ENCODE results near the gene MTMR6. TPM values are rescaled to one million over a fixed set of nuclear protein-coding genes. Genes with fewer than 3 reads are reported as not detected.
A peak's percentile ranks its signal among the peaks of the same experiment; 100 is the strongest.

The MTMR6 gene
- total RNA-seq, 1 experiment from 2014 or later, result 28.9 TPM

DNA sequence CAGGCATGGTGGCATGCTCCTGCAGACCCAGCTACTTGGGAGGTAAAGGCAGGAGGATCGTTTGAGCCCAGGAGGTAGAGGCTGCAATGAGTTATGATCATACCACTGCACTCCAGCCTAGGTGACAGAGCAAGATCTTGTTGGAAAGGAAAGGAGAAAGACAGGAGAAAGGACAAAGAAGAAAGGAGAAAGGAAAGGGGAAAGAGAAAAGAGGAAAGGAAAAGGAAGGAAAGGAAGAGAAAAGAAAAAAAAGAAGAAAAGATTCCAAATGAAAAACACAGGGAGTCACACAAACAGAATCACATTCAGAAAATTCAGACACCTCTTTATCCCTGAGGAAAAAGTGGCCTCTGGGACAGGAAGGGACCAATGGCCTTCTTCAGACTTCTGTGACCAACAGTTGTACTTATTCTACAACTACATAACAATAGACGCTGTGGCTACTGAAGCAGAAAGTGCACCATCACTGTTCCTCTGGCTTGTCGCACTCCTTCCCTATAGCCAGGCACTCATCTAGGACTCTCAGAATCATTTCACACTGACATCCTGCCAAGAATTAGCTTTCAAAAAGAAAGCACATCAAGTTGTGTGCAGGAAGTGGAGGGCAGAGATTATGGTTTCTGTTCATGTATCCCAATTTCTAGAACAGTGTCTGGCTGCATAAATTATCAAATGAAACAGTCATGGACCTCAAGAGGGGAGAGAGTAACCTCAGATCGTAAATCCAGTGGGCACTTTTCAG lies 5.9 kb downstream of the MTMR6 start:
- H3K36me3 ChIP-seq (ENCODE audit: insufficient read depth, low read length, poor library complexity, severe bottlenecking), result no peaks in the 10 kb centered on the region
- CTCF ChIA-PET, result no interaction called here
- no peaks in the 10 kb centered on the region for H3K9me3 ChIP-seq (ENCODE audit: low read depth, low read length, poor library complexity, severe bottlenecking)
- TF ChIP-seq EZH2 (IDR thresholded peaks at IDR 0.05; ENCODE audit: borderline replicate concordance, low read depth, low read length, poor library complexity, severe bottlenecking), result no peak
- TF ChIP-seq, protein P1, sequence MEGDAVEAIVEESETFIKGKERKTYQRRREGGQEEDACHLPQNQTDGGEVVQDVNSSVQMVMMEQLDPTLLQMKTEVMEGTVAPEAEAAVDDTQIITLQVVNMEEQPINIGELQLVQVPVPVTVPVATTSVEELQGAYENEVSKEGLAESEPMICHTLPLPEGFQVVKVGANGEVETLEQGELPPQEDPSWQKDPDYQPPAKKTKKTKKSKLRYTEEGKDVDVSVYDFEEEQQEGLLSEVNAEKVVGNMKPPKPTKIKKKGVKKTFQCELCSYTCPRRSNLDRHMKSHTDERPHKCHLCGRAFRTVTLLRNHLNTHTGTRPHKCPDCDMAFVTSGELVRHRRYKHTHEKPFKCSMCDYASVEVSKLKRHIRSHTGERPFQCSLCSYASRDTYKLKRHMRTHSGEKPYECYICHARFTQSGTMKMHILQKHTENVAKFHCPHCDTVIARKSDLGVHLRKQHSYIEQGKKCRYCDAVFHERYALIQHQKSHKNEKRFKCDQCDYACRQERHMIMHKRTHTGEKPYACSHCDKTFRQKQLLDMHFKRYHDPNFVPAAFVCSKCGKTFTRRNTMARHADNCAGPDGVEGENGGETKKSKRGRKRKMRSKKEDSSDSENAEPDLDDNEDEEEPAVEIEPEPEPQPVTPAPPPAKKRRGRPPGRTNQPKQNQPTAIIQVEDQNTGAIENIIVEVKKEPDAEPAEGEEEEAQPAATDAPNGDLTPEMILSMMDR (conservative IDR thresholded peaks at IDR 0.05; ENCODE audit: low read depth, low read length), result no peak
- peak overlapping the region; percentile 5 for H3K4me3 ChIP-seq (ENCODE audit: low read depth, low read length, poor library complexity, severe bottlenecking)
- POLR2A ChIA-PET (ENCODE audit: low non-redundant PET), result no interaction called here
- intact Hi-C loops (cut with micrococcal nuclease; ENCODE audit: unreplicated experiment), result no loop called here
- no TSS peak for BruUV-seq (replicated peaks)
- peak overlapping the region; percentile 79 for H3K27ac ChIP-seq (ENCODE audit: low read depth, low read length, poor library complexity, severe bottlenecking)
- H3K27me3 ChIP-seq (replicated peaks; ENCODE audit: insufficient read depth, low read depth, low read length, poor library complexity), result no peaks in the 10 kb centered on the region
- peaks cover 46% of the 10 kb centered on the region for H3K4me1 ChIP-seq (ENCODE audit: insufficient read depth, low read length, poor library complexity, severe bottlenecking)
- peak; percentile 83 for DNase-seq (ENCODE audit: low spot score)

DNA sequence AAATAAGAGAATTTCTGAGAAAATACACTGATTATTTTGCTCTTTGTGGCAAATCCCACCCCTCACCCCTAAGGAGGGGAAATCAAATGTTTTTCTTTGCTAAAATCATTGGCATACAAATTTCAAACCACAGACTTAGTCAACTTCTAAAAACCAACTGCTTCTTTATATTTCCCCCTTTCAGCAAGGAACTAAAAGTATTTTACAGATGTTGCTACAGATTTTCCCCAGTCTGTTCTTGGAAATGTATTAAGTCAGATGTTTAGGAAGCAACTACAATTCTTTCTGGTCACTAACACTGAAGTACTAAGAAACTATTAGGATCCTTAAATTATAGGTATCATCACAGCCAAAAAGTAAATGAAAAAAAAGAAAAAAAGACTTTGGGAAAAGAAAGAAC lies 6.9 kb downstream of the MTMR6 start:
- Histone ChIP-seq H3K27ac (ENCODE audit: low read depth, low read length, poor library complexity, severe bottlenecking) (peak overlapping the region; percentile 79), H3K27me3 (replicated peaks; ENCODE audit: insufficient read depth, low read depth, low read length, poor library complexity) (no peaks in the 10 kb centered on the region), H3K4me1 (ENCODE audit: insufficient read depth, low read length, poor library complexity, severe bottlenecking) (peaks cover 41% of the 10 kb centered on the region), H3K9me3 (ENCODE audit: low read depth, low read length, poor library complexity, severe bottlenecking) (no peaks in the 10 kb centered on the region), H3K36me3 (ENCODE audit: insufficient read depth, low read length, poor library complexity, severe bottlenecking) (no peaks in the 10 kb centered on the region), H3K4me3 (ENCODE audit: low read depth, low read length, poor library complexity, severe bottlenecking) (no peak overlapping the region)
- POLR2A ChIA-PET (ENCODE audit: low non-redundant PET), result no interaction called here
- BruUV-seq (replicated peaks), result no TSS peak
- DNase-seq (ENCODE audit: low spot score), result no peak
- CTCF ChIA-PET, result no interaction called here
- TF ChIP-seq EZH2 (IDR thresholded peaks at IDR 0.05; ENCODE audit: borderline replicate concordance, low read depth, low read length, poor library complexity, severe bottlenecking), result no peak
- TF ChIP-seq, protein P1 (conservative IDR thresholded peaks at IDR 0.05; ENCODE audit: low read depth, low read length), result no peak
- intact Hi-C loops (cut with micrococcal nuclease; ENCODE audit: unreplicated experiment), result no loop called here

DNA sequence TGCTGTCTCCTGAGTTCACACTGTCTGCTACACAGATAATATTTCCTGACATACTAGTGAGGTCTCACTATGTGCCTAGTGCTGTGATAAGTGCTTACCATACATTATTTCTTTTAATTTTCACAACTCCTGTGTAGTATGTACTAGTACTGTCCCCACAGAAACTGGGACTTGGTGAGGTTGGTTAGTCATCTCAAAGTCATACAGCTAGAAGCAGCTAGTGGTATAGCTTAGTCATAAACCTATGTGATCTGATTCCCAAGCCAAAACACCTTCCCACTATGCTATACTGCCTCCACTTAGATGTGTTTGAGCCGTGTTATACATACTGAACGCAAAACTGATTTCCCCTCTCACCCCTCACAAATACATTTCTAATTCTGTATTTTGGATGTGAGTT lies 10.5 kb downstream of the MTMR6 start:
- H3K36me3 ChIP-seq (ENCODE audit: insufficient read depth, low read length, poor library complexity, severe bottlenecking), result peaks cover 21% of the 10 kb centered on the region
- no peak for DNase-seq (ENCODE audit: low spot score)
- H3K4me3 ChIP-seq (ENCODE audit: low read depth, low read length, poor library complexity, severe bottlenecking), result no peak overlapping the region
- ChIA-PET CTCF (no interaction called here), POLR2A (ENCODE audit: low non-redundant PET) (no interaction called here)
- intact Hi-C loops (cut with micrococcal nuclease; ENCODE audit: unreplicated experiment), result no loop called here
- H3K9me3 ChIP-seq (ENCODE audit: low read depth, low read length, poor library complexity, severe bottlenecking), result no peaks in the 10 kb centered on the region
- peaks cover 28% of the 10 kb centered on the region for H3K4me1 ChIP-seq (ENCODE audit: insufficient read depth, low read length, poor library complexity, severe bottlenecking)
- H3K27ac ChIP-seq (ENCODE audit: low read depth, low read length, poor library complexity, severe bottlenecking), result no peak overlapping the region
- no TSS peak for BruUV-seq (replicated peaks)
- no peaks in the 10 kb centered on the region for H3K27me3 ChIP-seq (replicated peaks; ENCODE audit: insufficient read depth, low read depth, low read length, poor library complexity)
- TF ChIP-seq, protein P1 (conservative IDR thresholded peaks at IDR 0.05; ENCODE audit: low read depth, low read length), result no peak
- TF ChIP-seq EZH2 (IDR thresholded peaks at IDR 0.05; ENCODE audit: borderline replicate concordance, low read depth, low read length, poor library complexity, severe bottlenecking), result no peak
